Activated naive CD4-positive, alpha-beta T cell treated with anti-CD3 and anti-CD28 coated beads, Interleukin-2, amount 10 ng/mL, durations not matched to agents 7 days and 5 days (primary cell): ENCODE measurements around the gene NFATC2.

ENCODE experiments used
- CTCF ChIA-PET: fragments of 350-600 bp; sonication (Branson Sonifier 250); formaldehyde crosslinking; loops from one replicate; lab custom pipeline; 2021; ENCODE audit warnings: antibody characterized with exemption; lab: Charles Lee
- DNase-seq: peaks from one replicate; pipeline ENCODE4 v3.0.0-alpha.2; 2020
- H3K27ac Mint-ChIP-seq: one replicate; pipeline ENCODE4 v1.8.0; 2021; ENCODE audit warnings: mild to moderate bottlenecking, moderate library complexity, mixed read lengths
- H3K27me3 Mint-ChIP-seq: one replicate; pipeline ENCODE4 v1.8.0; 2021; ENCODE audit warnings: mild to moderate bottlenecking, mixed read lengths
- H3K36me3 Mint-ChIP-seq: one replicate; pipeline ENCODE4 v1.8.0; 2021; ENCODE audit warnings: mixed read lengths
- H3K4me1 Mint-ChIP-seq: one replicate; pipeline ENCODE4 v1.8.0; 2021; ENCODE audit warnings: mixed read lengths
- H3K4me3 Mint-ChIP-seq: one replicate; pipeline ENCODE4 v1.8.0; 2021; ENCODE audit warnings: mild to moderate bottlenecking, moderate library complexity, mixed read lengths
- H3K9me3 Mint-ChIP-seq: one replicate; pipeline ENCODE4 v1.8.0; 2021; ENCODE audit warnings: mixed read lengths

Gene NFATC2

DNA sequence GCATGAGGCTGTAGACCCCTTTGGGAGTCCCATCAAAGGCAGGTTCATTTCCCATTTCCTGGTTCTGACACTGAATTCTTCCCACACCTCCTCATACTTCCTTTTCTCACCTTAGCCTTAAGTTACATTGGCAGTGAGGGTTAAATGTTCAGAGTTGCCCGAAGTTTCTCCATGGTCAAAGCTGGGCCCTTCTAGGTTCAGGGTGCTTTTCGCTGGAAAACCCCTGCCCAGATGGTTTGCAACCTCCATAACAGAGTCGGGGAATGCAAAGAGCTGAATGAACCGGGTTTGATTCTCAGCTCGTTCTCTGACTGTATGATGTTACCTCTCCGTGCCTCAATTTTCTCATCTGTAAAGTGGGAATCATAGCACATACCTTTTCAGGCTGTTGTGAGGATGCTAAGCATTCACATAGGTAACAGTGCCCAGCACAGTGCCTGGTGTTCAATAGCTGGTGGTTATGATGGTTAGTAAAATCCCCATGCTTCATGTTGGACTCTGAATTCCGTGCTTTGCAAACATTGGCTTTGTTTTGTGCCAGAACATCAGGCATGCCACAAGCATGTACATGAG, 149.8 kb downstream of the NFATC2 start:
- CTCF ChIA-PET, result no interaction called here
- Mint-ChIP-seq H3K4me1 (peaks cover 39% of the 10 kb centered on the region), H3K27me3 (no peaks in the 10 kb centered on the region), H3K9me3 (no peaks in the 10 kb centered on the region), H3K36me3 (peaks cover 63% of the 10 kb centered on the region), H3K27ac (no peak overlapping the region), H3K4me3 (no peak overlapping the region)
- DNase-seq, result no peak

- H3K27ac Mint-ChIP-seq, result no peak overlapping the region
These were observed 150.6 kb downstream of the NFATC2 start for GRCh38 chr20:51391926-51392325.

GRCh38 chr20:51389543-51390264, 152.8 kb downstream of the NFATC2 start:
- H3K4me1 Mint-ChIP-seq, result peaks cover 50% of the 10 kb centered on the region
- no peak for DNase-seq
- no peak overlapping the region for H3K4me3 Mint-ChIP-seq
- no peaks in the 10 kb centered on the region for H3K9me3 Mint-ChIP-seq
- H3K27me3 Mint-ChIP-seq, result no peaks in the 10 kb centered on the region
- H3K27ac Mint-ChIP-seq, result no peak overlapping the region
- peaks cover 54% of the 10 kb centered on the region for H3K36me3 Mint-ChIP-seq
- CTCF ChIA-PET, result interaction anchor here (0.8 to 1.3 kb wide), 5 partner anchors 12 to 208 kb away, joined by 3 to 8 read pairs (median 3); no protein-coding TSS in a partner anchor

More at GRCh38 chr20:51391926-51392325, 150.6 kb downstream of the NFATC2 start:
- DNase-seq, result no peak
- peaks cover 38% of the 10 kb centered on the region for H3K4me1 Mint-ChIP-seq
- no peaks in the 10 kb centered on the region for H3K9me3 Mint-ChIP-seq
- no peaks in the 10 kb centered on the region for H3K27me3 Mint-ChIP-seq
- H3K36me3 Mint-ChIP-seq, result peaks cover 58% of the 10 kb centered on the region
- CTCF ChIA-PET, result no interaction called here
- no peak overlapping the region for H3K4me3 Mint-ChIP-seq

DNA sequence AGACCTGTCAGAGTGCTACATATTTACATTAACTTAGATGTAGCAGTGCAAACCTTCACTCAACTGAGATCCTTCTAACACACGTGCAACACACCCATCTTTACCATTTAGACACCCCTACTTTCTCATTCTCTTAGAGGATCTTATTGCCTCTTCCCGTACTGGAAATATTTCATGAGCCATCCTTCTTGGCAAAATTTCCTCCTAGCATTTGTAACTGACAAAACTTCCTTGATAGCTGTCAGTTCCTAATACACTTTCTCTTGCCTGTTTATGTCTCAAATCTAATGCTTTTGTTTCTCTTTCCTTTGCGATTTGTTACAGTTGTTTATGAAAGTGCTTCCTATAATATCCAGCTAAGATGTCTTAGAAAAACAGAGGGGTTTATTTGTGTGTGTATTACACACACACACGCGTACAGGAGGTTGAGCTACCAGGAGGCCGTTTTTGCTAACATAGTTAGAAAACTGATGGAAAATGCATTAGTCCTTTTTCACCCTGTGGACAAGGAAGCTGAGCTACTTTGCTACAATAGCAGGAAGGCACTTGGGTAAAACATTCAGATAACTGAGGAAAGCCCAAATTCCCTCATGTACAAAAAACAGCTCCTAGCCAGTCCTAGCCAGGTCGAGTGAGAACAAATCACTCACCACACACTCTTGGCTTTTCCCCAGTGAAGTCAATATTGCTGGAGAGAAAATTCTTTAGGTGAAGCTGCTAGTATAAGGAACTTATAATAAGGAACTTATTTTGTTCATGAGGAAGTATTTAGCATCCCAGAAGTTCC, 153.6 kb downstream of the NFATC2 start:
- CTCF ChIA-PET, result interaction anchor here (0.8 to 1.3 kb wide), 4 partner anchors 12 to 209 kb away, joined by 3 to 4 read pairs (median 3); no protein-coding TSS in a partner anchor
- no peaks in the 10 kb centered on the region for H3K27me3 Mint-ChIP-seq
- no peaks in the 10 kb centered on the region for H3K9me3 Mint-ChIP-seq
- H3K4me3 Mint-ChIP-seq, result no peak overlapping the region
- DNase-seq, result no peak
- peak overlapping the region; percentile 9 for H3K27ac Mint-ChIP-seq
- peaks cover 45% of the 10 kb centered on the region for H3K4me1 Mint-ChIP-seq
- peaks cover 48% of the 10 kb centered on the region for H3K36me3 Mint-ChIP-seq

DNA sequence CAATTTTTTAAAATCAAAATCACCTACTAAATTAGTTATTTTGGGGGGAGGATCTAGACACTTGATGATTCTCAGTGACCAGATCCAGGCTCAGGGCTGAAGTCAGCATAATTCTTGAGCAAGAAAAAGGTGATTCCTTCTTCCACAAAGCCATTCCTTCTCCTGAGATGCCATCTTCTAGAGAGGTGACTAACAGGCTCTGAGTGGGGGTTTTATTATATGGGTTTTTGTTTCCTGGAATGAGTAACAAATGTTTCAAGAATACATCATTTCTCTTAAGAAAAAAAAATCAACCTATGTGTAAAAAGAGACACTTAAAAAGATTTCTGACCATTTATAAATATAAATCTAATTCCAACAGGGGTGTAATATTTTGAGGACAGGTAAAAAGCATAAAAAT, 154.3 kb downstream of the NFATC2 start:
- Mint-ChIP-seq H3K27me3 (no peaks in the 10 kb centered on the region), H3K4me3 (no peak overlapping the region), H3K27ac (no peak overlapping the region), H3K4me1 (peaks cover 45% of the 10 kb centered on the region), H3K36me3 (peaks cover 48% of the 10 kb centered on the region), H3K9me3 (no peaks in the 10 kb centered on the region)
- CTCF ChIA-PET, result no interaction called here
- DNase-seq, result no peak

DNA sequence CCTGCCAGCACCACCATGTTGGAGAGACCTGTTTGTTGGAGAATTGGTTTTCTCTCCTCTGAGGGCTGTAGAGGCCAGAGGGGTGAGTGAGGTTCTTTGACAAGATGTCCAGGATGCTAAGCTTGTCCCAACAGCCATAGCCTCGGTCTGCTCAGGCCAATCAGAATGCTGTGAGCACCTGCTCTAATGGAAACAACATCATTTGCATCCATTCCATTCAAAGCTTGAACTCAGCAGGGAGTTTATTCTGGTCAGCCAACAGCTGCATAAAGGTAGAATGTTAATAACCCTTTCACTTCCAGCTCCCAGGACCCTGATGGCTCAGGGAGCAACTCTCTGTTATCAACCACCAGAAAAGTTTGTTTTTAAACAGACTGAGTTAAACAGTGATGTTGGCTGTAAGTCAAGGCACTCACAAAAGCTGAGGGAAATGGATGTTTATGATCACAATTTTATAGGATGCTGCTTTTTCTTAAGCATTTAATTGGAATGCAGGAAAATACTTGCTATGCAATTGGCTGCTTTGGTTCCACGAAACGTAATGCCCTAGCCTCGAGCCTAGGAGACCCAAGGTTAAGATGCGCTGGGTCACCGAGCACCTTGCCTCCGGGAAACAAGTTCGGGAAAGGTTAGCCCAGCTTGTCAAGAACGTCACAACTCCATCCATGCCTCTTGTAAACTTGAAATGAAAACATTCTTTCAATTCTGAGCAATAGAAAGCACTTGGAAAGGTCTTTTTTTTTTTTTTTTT, 155.2 kb downstream of the NFATC2 start:
- Mint-ChIP-seq H3K9me3 (no peaks in the 10 kb centered on the region), H3K36me3 (peaks cover 38% of the 10 kb centered on the region), H3K4me1 (peaks cover 43% of the 10 kb centered on the region), H3K4me3 (no peak overlapping the region), H3K27ac (no peak overlapping the region), H3K27me3 (no peaks in the 10 kb centered on the region)
- CTCF ChIA-PET, result interaction anchor here (0.8 to 3.6 kb wide), 12 partner anchors 11 to 237 kb away, joined by 3 to 63 read pairs (median 5); partner anchors contain the start of gene NFATC2
- no peak for DNase-seq

DNA sequence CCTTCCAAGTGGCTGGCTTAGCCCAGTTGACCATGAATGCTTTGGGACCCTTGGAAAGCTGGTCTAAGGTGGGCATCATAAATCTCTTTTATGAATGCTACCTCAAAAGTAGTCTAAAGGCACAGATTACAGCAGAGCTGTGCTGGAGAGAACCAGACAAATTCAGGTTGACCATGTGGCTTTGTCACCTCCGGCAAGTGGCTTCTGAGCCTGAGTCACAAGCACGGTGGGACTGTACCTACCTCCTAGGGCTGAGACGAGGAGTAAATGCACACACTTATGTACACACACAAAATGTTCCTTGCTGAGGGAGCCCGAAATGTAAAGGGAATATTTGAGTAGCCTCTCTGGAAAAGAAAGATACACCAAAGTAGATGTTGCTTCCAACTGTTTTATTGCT, 155.9 kb downstream of the NFATC2 start:
- Mint-ChIP-seq H3K9me3 (no peaks in the 10 kb centered on the region), H3K36me3 (peaks cover 37% of the 10 kb centered on the region), H3K4me1 (peaks cover 43% of the 10 kb centered on the region), H3K4me3 (no peak overlapping the region), H3K27me3 (no peaks in the 10 kb centered on the region), H3K27ac (no peak overlapping the region)
- DNase-seq, result no peak
- CTCF ChIA-PET, result interaction anchor here (0.5 to 3.6 kb wide), 28 partner anchors 9 to 637 kb away, joined by 3 to 63 read pairs (median 5); partner anchors contain the start of gene NFATC2

- peak; percentile 50 for DNase-seq
- H3K36me3 Mint-ChIP-seq, result peaks cover 33% of the 10 kb centered on the region
- no peaks in the 10 kb centered on the region for H3K9me3 Mint-ChIP-seq
- H3K4me1 Mint-ChIP-seq, result peaks cover 39% of the 10 kb centered on the region
- H3K27me3 Mint-ChIP-seq, result no peaks in the 10 kb centered on the region
- no peak overlapping the region for H3K4me3 Mint-ChIP-seq
- CTCF ChIA-PET, result interaction anchor here (0.5 to 3.6 kb wide), 38 partner anchors 10 to 636 kb away, joined by 3 to 63 read pairs (median 4); partner anchors contain the start of gene NFATC2
- peak overlapping the region; percentile 16 for H3K27ac Mint-ChIP-seq
These were observed 156.6 kb downstream of the NFATC2 start for GRCh38 chr20:51385646-51386530.

DNA sequence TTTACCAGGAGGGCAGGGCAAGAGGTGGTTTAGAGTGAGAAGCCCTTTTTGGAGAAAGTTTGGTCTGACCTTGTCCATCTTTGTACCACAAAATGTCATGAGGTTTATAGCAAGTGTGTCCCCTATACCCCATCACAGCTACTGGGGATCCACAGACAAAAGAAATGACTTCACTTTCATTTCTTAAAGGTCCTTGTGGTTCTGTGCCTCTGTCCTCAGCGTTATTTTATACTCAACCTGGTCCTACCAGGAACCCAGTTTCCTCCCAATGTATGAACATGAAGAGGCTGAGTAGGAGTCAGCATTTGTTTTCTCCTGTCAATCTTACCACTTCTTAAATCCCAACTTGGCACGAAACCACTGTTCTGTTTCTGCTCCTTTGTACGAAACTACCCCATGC, 157.6 kb downstream of the NFATC2 start:
- no peak overlapping the region for H3K4me3 Mint-ChIP-seq

DNA sequence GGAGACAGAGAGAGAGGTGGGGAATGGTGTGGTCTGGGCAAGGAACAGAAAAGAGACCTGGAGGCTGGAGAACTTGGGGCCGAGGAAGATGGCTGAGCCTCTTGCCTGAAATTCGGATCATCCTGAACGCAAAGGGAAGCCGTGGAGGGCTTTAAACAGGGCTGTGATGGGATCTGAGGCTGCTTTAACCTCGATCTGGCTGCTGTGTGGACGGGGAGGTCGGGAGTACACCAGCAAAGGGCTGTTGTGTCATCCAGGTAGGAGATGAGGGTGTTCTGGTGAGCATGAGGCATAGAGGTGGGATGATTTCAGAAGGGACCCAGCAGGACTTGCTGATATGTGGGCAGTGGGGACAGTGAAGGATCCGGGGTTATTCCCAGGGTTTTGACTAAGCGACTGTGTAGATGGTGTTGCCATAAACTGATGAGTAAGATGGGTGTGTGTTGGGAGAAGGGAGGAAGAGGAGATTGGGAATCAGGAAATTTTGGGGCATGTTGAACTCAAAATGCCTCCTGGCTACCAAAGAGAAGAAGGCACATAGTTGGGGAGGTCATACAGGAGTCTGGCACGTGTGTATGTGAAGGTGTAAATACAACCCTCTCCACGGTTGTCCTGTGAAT, 158.5 kb downstream of the NFATC2 start:
- DNase-seq, result no peak
- Mint-ChIP-seq H3K36me3 (peaks cover 19% of the 10 kb centered on the region), H3K9me3 (no peaks in the 10 kb centered on the region), H3K27ac (no peak overlapping the region), H3K27me3 (no peaks in the 10 kb centered on the region), H3K4me1 (peaks cover 22% of the 10 kb centered on the region), H3K4me3 (no peak overlapping the region)
- CTCF ChIA-PET, result interaction anchor here (0.6 to 3.6 kb wide), 3 partner anchors 12 to 236 kb away, joined by 3 to 63 read pairs (median 16); no protein-coding TSS in a partner anchor

More for the DNA sequence above, 157.6 kb downstream of the NFATC2 start:
- Mint-ChIP-seq H3K9me3 (no peaks in the 10 kb centered on the region), H3K36me3 (peaks cover 24% of the 10 kb centered on the region), H3K27me3 (no peaks in the 10 kb centered on the region), H3K27ac (no peak overlapping the region), H3K4me1 (peaks cover 30% of the 10 kb centered on the region)
- DNase-seq, result no peak
- CTCF ChIA-PET, result interaction anchor here (0.6 to 3.6 kb wide), 14 partner anchors 13 to 404 kb away, joined by 3 to 63 read pairs (median 5); partner anchors contain the start of gene NFATC2

GRCh38 chr20:51382986-51383821, 159.3 kb downstream of the NFATC2 start:
- no peak for DNase-seq
- H3K36me3 Mint-ChIP-seq, result peaks cover 15% of the 10 kb centered on the region
- CTCF ChIA-PET, result interaction anchor here (1.1 kb wide), 1 partner anchor 212 kb away, joined by 3 read pairs; no protein-coding TSS in a partner anchor
- no peak overlapping the region for H3K4me3 Mint-ChIP-seq
- H3K9me3 Mint-ChIP-seq, result no peaks in the 10 kb centered on the region
- no peak overlapping the region for H3K27ac Mint-ChIP-seq
- H3K27me3 Mint-ChIP-seq, result no peaks in the 10 kb centered on the region
- H3K4me1 Mint-ChIP-seq, result peaks cover 17% of the 10 kb centered on the region
